HG03280 (cell line): ENCODE results near the gene FRS2.

ENCODE experiments used
- ATAC-seq: cut with Tn5 transposase; IDR thresholded peaks from one replicate; pipeline ENCODE4 v1.9.1; 2021; ENCODE audit warnings: mild to moderate bottlenecking, moderate library complexity; ENCODE audit not compliant: unreplicated experiment

FRS2 gene

DNA sequence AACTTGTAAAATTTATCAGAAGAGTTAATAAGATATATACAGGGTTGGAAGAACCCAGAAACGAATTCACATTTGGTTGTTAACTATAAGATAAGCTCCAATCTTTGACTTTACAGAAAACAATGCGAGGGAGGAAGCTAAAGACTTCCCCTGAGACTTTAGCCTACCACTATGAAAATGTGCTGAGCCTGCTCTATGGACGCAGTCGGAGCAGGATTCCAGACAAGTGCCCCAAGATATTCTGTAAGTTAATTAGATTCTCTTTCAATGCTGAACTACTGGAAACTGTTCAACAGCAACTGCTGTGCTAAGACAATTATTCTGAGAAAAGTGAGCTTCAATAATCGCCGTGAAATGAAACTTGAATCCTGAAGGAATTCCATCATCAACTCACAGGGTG, 148.9 kb downstream of the FRS2 start:
- no peak for ATAC-seq

DNA sequence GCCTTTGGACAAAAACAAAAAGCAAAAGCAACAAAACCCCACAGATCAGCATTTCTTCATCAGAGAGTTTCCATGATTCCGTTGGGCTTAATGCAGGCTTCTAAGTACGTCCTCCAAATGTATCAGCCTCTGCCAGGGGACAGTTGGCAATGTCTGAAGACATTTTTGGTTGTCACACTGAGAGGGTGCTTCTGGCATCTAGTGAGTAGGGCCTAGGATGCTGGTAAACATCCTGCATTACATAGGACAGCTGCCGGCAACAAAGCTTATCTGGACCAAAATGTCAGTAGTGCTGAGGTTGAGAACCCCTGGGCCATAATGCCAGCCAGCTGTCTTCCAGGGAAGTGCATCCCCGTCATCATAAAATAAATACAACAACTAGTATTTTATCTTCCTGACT, 149.9 kb downstream of the FRS2 start:
- no peak for ATAC-seq

DNA sequence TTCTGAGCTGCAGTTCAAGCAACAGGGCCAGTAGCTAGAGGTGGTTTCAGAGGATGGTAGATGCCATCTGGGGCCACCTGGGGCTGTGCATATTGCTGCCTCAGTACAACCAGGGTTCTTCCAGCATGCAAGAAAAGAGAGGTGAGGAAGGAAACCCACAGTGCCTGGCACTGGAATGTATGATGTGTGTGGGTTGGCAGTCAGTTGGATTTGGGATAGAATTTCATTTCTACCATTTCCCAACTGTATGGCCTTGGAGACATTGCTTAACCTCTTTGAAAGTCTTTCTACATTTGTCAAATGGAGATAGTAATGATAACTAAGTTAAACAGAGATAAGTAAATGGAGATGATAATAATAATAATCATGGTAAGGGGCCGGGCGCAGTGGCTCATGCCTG, 150.7 kb downstream of the FRS2 start:
- no peak for ATAC-seq

DNA sequence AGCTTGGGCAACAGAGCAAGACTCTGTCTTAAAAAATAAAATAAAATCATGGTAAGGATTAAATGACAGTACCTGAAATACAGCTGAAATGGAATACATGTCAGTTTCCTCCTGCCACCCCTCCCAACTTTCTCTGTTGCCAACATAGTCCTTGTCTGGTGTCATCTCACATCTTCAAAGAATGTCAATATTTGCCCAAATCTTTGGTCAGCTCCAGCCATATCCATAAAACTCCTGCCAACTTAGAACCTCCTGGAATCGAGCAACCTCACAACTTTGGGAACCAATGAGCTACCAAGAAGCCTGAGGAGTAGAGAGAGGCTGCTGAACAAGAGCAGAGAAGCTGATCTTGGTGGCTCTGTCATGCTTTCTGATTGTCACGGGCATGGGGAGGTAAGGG, 151.4 kb downstream of the FRS2 start:
- no peak for ATAC-seq

- ATAC-seq, result no peak
Measured at GRCh38 chr12:69623970-69624369, 153.8 kb downstream of the FRS2 start.

GRCh38 chr12:69627501-69627900, 157.3 kb downstream of the FRS2 start:
- no peak for ATAC-seq
